Natural killer cell (primary cell): ENCODE results near the gene REV1. TPM values are rescaled to one million over a fixed set of nuclear protein-coding genes. Genes with fewer than 3 reads are reported as not detected.

Experiments used
- ATAC-seq, 3 donors: fragments of 150-1000 bp in 2 of 3; fragments of 200-7000 bp in 1 of 3; cut with Tn5 transposase; 1 replicate in 1 of 3; 2 replicates in 2 of 3; pipeline ENCODE4 v1.10.0; 2021; ENCODE audit warnings: mild to moderate bottlenecking in 2 of 3, moderate library complexity in 2 of 3
- DNase-seq, 2 donors: peaks; one replicate each; pipeline versions ENCODE4 v3.0.0 to v3.0.0-alpha.2; 2013 to 2021; ENCODE audit warnings: mixed read lengths in 1 of 2
- H3K27ac ChIP-seq: one replicate; pipeline ENCODE4 v1.5.1; 2013; ENCODE audit warnings: mild to moderate bottlenecking, low read length
- H3K27me3 ChIP-seq: one replicate; pipeline ENCODE4 v1.6.1; 2013; ENCODE audit warnings: low read length; ENCODE audit not compliant: control insufficient read depth, insufficient read depth
- H3K36me3 ChIP-seq: one replicate; pipeline ENCODE4 v1.6.1; 2013; ENCODE audit warnings: low read length; ENCODE audit not compliant: control insufficient read depth, insufficient read depth
- H3K4me1 ChIP-seq: one replicate; pipeline ENCODE4 v1.6.1; 2013; ENCODE audit warnings: low read length; ENCODE audit not compliant: control insufficient read depth, insufficient read depth
- H3K4me3 ChIP-seq: one replicate; pipeline ENCODE4 v1.5.1; 2013; ENCODE audit warnings: low read length
- H3K9me3 ChIP-seq: one replicate; pipeline ENCODE4 v1.6.1; 2013; ENCODE audit warnings: low read length; ENCODE audit not compliant: control insufficient read depth, insufficient read depth
- H3K27ac Mint-ChIP-seq, 2 donors: one replicate each; pipeline ENCODE4 v1.8.0; 2022; ENCODE audit warnings: mild to moderate bottlenecking in 2 of 2, mixed read lengths in 2 of 2, moderate library complexity in 1 of 2
- H3K27me3 Mint-ChIP-seq, 2 donors: one replicate each; pipeline ENCODE4 v1.8.0; 2022; ENCODE audit warnings: low read depth in 2 of 2, mixed read lengths in 2 of 2
- H3K36me3 Mint-ChIP-seq: one replicate; pipeline ENCODE4 v1.8.0; 2022; ENCODE audit warnings: mixed read lengths
- H3K4me1 Mint-ChIP-seq, 2 donors: one replicate each; pipeline ENCODE4 v1.8.0; 2022; ENCODE audit warnings: mixed read lengths in 2 of 2
- H3K4me3 Mint-ChIP-seq: one replicate; pipeline ENCODE4 v1.8.0; 2022; ENCODE audit warnings: mild to moderate bottlenecking, moderate library complexity, mixed read lengths
- H3K9me3 Mint-ChIP-seq, 2 donors: one replicate each; pipeline ENCODE4 v1.8.0; 2022; ENCODE audit warnings: mixed read lengths in 2 of 2
- CTCF ChIP-seq: fragments of 200-600 bp; IDR thresholded peaks from one replicate; pipeline ENCODE4 v1.8.0; 2022; ENCODE audit warnings: antibody characterized with exemption
- WGBS: methylation state at CpG from one replicate; pipeline ENCODE4 v1.1.7; 2013; ENCODE audit warnings: missing lambda C conversion rate; ENCODE audit not compliant: insufficient coverage; 5-methylcytosine and 5-hydroxymethylcytosine counted together
- intact Hi-C: fragments of 100-400 bp; cut with micrococcal nuclease; formaldehyde crosslinking; loops from one replicate; pipeline ENCODE4 v1.14.2; 2022
- total RNA-seq, 4 donors: library from RNA; stranded (reverse); fragments of 120-200 nt in 1 of 4; gene quantifications; one replicate each; pipeline versions ENCODE4 v1.2.3 to v1.2.4, GENCODE V29; 2013 to 2022

The REV1 gene
- total RNA-seq, 3 donors from 2014 or later (not counting 1 experiment from before 2014, with no cell fraction given), result 34.7 to 49.1 (median 38.5) TPM

- H3K36me3 ChIP-seq, result no peaks in the 10 kb centered on the region
- Mint-ChIP-seq H3K27ac (no peak overlapping the region), H3K36me3 (no peaks in the 10 kb centered on the region), H3K27me3 (peaks cover 6 to 7% of the 10 kb centered on the region in 2 donors), H3K4me1 (no peaks in the 10 kb centered on the region), H3K9me3 (no peaks in the 10 kb centered on the region), H3K4me3 (no peak overlapping the region)
- no peaks in the 10 kb centered on the region for H3K4me1 ChIP-seq
- H3K27ac ChIP-seq, result no peak overlapping the region
- TF ChIP-seq CTCF, result no peak
- no peaks in the 10 kb centered on the region for H3K9me3 ChIP-seq
- DNase-seq (no peak), ATAC-seq (no peak)
- intact Hi-C loops, result no loop called here
- H3K27me3 ChIP-seq, result no peaks in the 10 kb centered on the region
- 91% methylated on average over 2 of the region's 2 CpGs for WGBS
- no peak overlapping the region for H3K4me3 ChIP-seq
Measured at GRCh38 chr2:99522157-99522556, 32.3 kb upstream of the REV1 start.

DNA sequence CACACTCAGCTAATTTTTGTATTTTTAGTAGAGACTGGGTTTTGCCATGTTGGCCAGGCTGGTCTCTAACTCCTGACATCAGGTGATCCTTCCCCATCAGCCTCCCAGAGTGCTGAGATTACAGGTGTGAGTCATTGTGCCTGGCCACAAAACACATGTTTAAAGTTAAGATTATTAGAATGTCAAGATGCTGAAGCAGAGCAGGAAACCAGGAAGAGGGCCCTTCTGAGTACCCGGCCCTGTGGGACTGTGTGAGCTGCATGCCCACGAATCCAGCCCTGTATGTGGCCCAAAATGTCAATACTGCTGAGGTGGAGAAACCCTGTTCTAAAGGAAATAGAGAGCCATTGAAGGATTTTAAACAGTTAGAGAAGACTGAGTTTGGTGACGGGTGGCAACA lies 31.0 kb upstream of the REV1 start:
- TF ChIP-seq CTCF, result no peak
- ATAC-seq (no peak), DNase-seq (no peak)
- Mint-ChIP-seq H3K9me3 (no peaks in the 10 kb centered on the region), H3K27ac (no peak overlapping the region), H3K27me3 (peaks cover 6 to 7% of the 10 kb centered on the region in 2 donors), H3K4me3 (no peak overlapping the region), H3K36me3 (no peaks in the 10 kb centered on the region), H3K4me1 (no peaks in the 10 kb centered on the region)
- Histone ChIP-seq H3K27ac (no peak overlapping the region), H3K4me3 (no peak overlapping the region), H3K36me3 (no peaks in the 10 kb centered on the region), H3K4me1 (no peaks in the 10 kb centered on the region), H3K27me3 (no peaks in the 10 kb centered on the region), H3K9me3 (no peaks in the 10 kb centered on the region)
- intact Hi-C loops, result no loop called here
- 78% methylated on average over 3 of the region's 3 CpGs for WGBS

DNA sequence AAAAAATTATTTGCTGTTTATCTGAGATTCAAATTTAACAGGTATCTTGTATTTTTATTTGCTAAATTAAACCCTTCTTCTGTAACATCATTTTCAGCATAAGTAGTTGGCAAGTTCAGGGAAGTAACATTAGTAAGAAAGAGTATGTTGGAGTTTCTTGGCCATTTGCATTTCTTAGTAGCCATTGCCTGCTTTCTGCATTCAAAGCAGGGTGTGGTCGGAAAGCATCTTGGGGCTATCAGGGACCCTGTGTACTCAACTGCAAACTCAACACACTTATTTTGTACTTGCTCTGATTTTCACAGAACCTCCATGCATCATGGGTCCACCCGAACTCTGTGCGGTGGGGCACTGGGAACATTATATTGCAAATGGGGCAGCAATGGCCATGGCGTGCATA lies 30.4 kb upstream of the REV1 start:
- no peaks in the 10 kb centered on the region for H3K4me1 ChIP-seq
- no peak for TF ChIP-seq CTCF
- H3K4me3 ChIP-seq, result no peak overlapping the region
- intact Hi-C loops, result no loop called here
- 96% methylated on average over 4 of the region's 4 CpGs for WGBS
- Mint-ChIP-seq H3K4me1 (no peaks in the 10 kb centered on the region), H3K4me3 (no peak overlapping the region), H3K36me3 (no peaks in the 10 kb centered on the region), H3K27ac (no peak overlapping the region), H3K27me3 (peaks cover 6 to 7% of the 10 kb centered on the region in 2 donors), H3K9me3 (no peaks in the 10 kb centered on the region)
- H3K36me3 ChIP-seq, result no peaks in the 10 kb centered on the region
- ATAC-seq (no peak), DNase-seq (no peak)
- no peak overlapping the region for H3K27ac ChIP-seq
- H3K27me3 ChIP-seq, result no peaks in the 10 kb centered on the region
- H3K9me3 ChIP-seq, result no peaks in the 10 kb centered on the region

DNA sequence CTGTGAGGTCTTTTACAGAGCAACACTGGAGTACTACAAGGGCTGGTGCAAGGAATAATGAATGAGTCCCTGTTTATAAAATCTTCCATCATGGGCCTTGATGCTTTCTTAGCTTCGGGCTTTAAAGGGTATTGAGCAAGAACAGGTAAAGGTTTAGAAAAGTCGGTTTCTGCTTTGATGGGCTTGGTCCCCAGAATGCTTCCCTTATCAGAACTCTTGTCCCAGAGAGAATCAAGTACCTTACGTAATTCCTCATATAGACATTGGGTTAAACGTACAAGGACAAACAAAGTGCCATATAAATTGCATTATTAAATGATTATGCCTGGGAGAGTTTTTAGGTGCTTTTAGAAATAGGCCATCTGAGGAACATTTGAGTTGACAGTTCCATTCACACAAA lies 24.5 kb upstream of the REV1 start:
- H3K4me1 ChIP-seq, result no peaks in the 10 kb centered on the region
- TF ChIP-seq CTCF, result no peak
- intact Hi-C loops, result no loop called here

More for the DNA sequence above, 24.5 kb upstream of the REV1 start:
- peaks cover 0 to 6% of the 10 kb centered on the region in 2 donors for H3K27me3 Mint-ChIP-seq
- no peaks in the 10 kb centered on the region for H3K4me1 Mint-ChIP-seq
- Histone ChIP-seq H3K27me3 (no peaks in the 10 kb centered on the region), H3K4me3 (no peak overlapping the region), H3K27ac (no peak overlapping the region), H3K9me3 (no peaks in the 10 kb centered on the region), H3K36me3 (no peaks in the 10 kb centered on the region)
- ATAC-seq, result no peak
- no peaks in the 10 kb centered on the region for H3K36me3 Mint-ChIP-seq
- no peak overlapping the region for H3K27ac Mint-ChIP-seq
- no peak for DNase-seq
- no peak overlapping the region for H3K4me3 Mint-ChIP-seq
- no peaks in the 10 kb centered on the region for H3K9me3 Mint-ChIP-seq
- 94% methylated on average over 2 of the region's 4 CpGs for WGBS
